Pancreas (tissue), 10 donors: ENCODE data around the gene WDPCP. TPM values are rescaled to one million over a fixed set of nuclear protein-coding genes. Genes with fewer than 3 reads are reported as not detected.

Source experiments
- ATAC-seq, 4 donors: fragments of 200-7000 bp; cut with Tn5 transposase; one replicate each; pipeline versions ENCODE4 v1.8.0 to v1.9.1; 2020; ENCODE audit warnings: mild to moderate bottlenecking in 4 of 4, moderate library complexity in 4 of 4
- DNase-seq, 6 donors: peaks; one replicate each; pipeline ENCODE4 v3.0.0-alpha.2; 2020
- FAIRE-seq: peaks from 2 replicates; lab custom pipeline; 2012; peaks lifted over from hg19 to GRCh38; lab: Jason Lieb, UNC
- H3K27ac ChIP-seq, 4 donors: fragments of 200-600 bp; sonication (generic); 1 replicate in 3 of 4; 2 replicates in 1 of 4; pipeline versions ENCODE4 v1.5.0 to v1.8.0; 2020
- H3K27me3 ChIP-seq, 4 donors: fragments of 200-600 bp; one replicate each; pipeline ENCODE4 v1.8.0; 2021
- H3K36me3 ChIP-seq, 3 donors: fragments of 200-600 bp; sonication (generic) in 1 of 3; one replicate each; pipeline versions ENCODE4 v1.5.0 to v1.8.0; 2020 to 2021
- H3K4me1 ChIP-seq, 3 donors: fragments of 200-600 bp; one replicate each; pipeline ENCODE4 v1.8.0; 2021
- H3K4me3 ChIP-seq, 4 donors: fragments of 200-600 bp; sonication (generic) in 2 of 4; one replicate each; pipeline versions ENCODE4 v1.5.0 to v1.8.0; 2020 to 2021
- H3K9me3 ChIP-seq, 4 donors: fragments of 200-600 bp; one replicate each; pipeline ENCODE4 v1.8.0; 2021
- CTCF ChIP-seq, 4 donors: fragments of 200-600 bp; sonication (generic) in 3 of 4; IDR thresholded peaks; one replicate each; pipeline versions ENCODE4 v1.5.0 to v1.8.0; 2021; ENCODE audit warnings: antibody characterized with exemption in 4 of 4
- WGBS, 2 donors: extraction: QIAGEN DNeasy Blood & Tissue Kit; methylation state at CpG; one replicate each; pipeline ENCODE4 v1.1.7; 2013; 5-methylcytosine and 5-hydroxymethylcytosine counted together
- intact Hi-C, 3 donors: fragments of 100-400 bp; cut with DNase I; formaldehyde crosslinking; loops; one replicate each; pipeline versions ENCODE4 v1.11.1 to v1.14.2; 2022
- polyA plus RNA-seq, 2 donors: library from polyadenylated mRNA; stranded (reverse); fragments of 200-250 nt; gene quantifications; one replicate each; pipeline ENCODE4 v1.2.3, GENCODE V29; 2013
- total RNA-seq, 6 donors: library from RNA; stranded (reverse); fragmentation: NEBNext Ultra II Directional in 4 of 6; extraction: Animal tissue kit (Norgen Biotek cat#: 25700) in 4 of 6; gene quantifications; one replicate each; pipeline versions ENCODE4 v1.2.1 to v1.2.4, GENCODE V29; 2021 to 2023
- donor health status: healthy with polysubstance abuse.
- donor health status: DM: no; HTN: no; CAD: no; lungs with moderate emphysema.
- donor health status: DM: no; HTN: no; CAD: no.
- donor health status: control.
- donor health status: control.
- donor health status: Bipolar disorder and iron deficiency.
- donor health status: DM: yes; HTN: yes; CAD: no.
- donor health status: DM: no; HTN: no; CAD: no.
- donor health status: DM: no; HTN: no; CAD: no.
- donor health status: DM: yes; HTN: yes; CAD: no.

The WDPCP gene
- total and polyA plus RNA-seq, 8 donors: 1.9 to 6.1 (median 4.2) TPM

GRCh38 chr2:63465633-63466032 lies 122.6 kb downstream of the WDPCP start:
- intact Hi-C loops: no loop called here
- FAIRE-seq: no peak

GRCh38 chr2:63463142-63463541 lies 125.1 kb downstream of the WDPCP start:
- Histone ChIP-seq H3K36me3 (no peaks in the 10 kb centered on the region), H3K9me3 (no peaks in the 10 kb centered on the region), H3K27me3 (no peaks in the 10 kb centered on the region), H3K27ac (no peak overlapping the region), H3K4me3 (no peak overlapping the region), H3K4me1 (no peaks in the 10 kb centered on the region)
- ATAC-seq: no peak
- no peak for FAIRE-seq
- intact Hi-C loops: no loop called here
- no peak for DNase-seq
- TF ChIP-seq CTCF (IDR thresholded peaks at IDR 0.05): no peak

More at GRCh38 chr2:63465633-63466032, 122.6 kb downstream of the WDPCP start:
- no peak for DNase-seq
- no peak for ATAC-seq
- Histone ChIP-seq H3K9me3 (no peaks in the 10 kb centered on the region), H3K4me3 (no peak overlapping the region), H3K27ac (no peak overlapping the region), H3K36me3 (no peaks in the 10 kb centered on the region), H3K27me3 (no peaks in the 10 kb centered on the region), H3K4me1 (no peaks in the 10 kb centered on the region)
- TF ChIP-seq CTCF (IDR thresholded peaks at IDR 0.05): no peak
- WGBS, 2 donors: 70 to 74% methylated on average over 1 of the region's 1 CpG

- Histone ChIP-seq H3K9me3 (no peaks in the 10 kb centered on the region), H3K27ac (no peak overlapping the region), H3K4me3 (no peak overlapping the region), H3K36me3 (no peaks in the 10 kb centered on the region), H3K4me1 (no peaks in the 10 kb centered on the region), H3K27me3 (no peaks in the 10 kb centered on the region)
- no peak for ATAC-seq
- no peak for DNase-seq
- TF ChIP-seq CTCF (IDR thresholded peaks at IDR 0.05): no peak
- FAIRE-seq: no peak
- WGBS, 2 donors: 73 to 81% methylated on average over 1 of the region's 1 CpG
- intact Hi-C loops: no loop called here
Observed at GRCh38 chr2:63446658-63447057, 141.6 kb downstream of the WDPCP start.

- Histone ChIP-seq H3K27me3 (no peaks in the 10 kb centered on the region), H3K9me3 (no peaks in the 10 kb centered on the region), H3K4me1 (no peaks in the 10 kb centered on the region), H3K4me3 (no peak overlapping the region), H3K36me3 (no peaks in the 10 kb centered on the region), H3K27ac (no peak overlapping the region)
- DNase-seq (no peak), ATAC-seq (no peak), FAIRE-seq (no peak)
- intact Hi-C loops: no loop called here
- WGBS, 2 donors: 87 to 91% methylated on average over 6 of the region's 6 CpGs
- TF ChIP-seq CTCF (IDR thresholded peaks at IDR 0.05): no peak
Observed at GRCh38 chr2:63444565-63445288, 143.6 kb downstream of the WDPCP start.

GRCh38 chr2:63440612-63441011 lies 147.7 kb downstream of the WDPCP start:
- no peaks in the 10 kb centered on the region for H3K36me3 ChIP-seq
- no peaks in the 10 kb centered on the region for H3K9me3 ChIP-seq
- no peak for TF ChIP-seq CTCF (IDR thresholded peaks at IDR 0.05)
- no peaks in the 10 kb centered on the region for H3K4me1 ChIP-seq
- WGBS, 2 donors: 39 to 46% methylated on average over 1 of the region's 1 CpG
- no peak overlapping the region for H3K4me3 ChIP-seq
- ATAC-seq (no peak), DNase-seq (no peak), FAIRE-seq (no peak)
- intact Hi-C loops: no loop called here
- no peaks in the 10 kb centered on the region for H3K27me3 ChIP-seq
- H3K27ac ChIP-seq: no peak overlapping the region
